ENCODE results near the gene FGF18.
A peak's percentile ranks its signal among the peaks of the same experiment; 100 is the strongest.
"Not testable (repeated sequence)": the region's sequence is repeated elsewhere in the genome, so short reads cannot be mapped to it uniquely, and the experiment has no call there.

The FGF18 gene

GRCh38 chr5:171493646-171494393 is 74.4 kb downstream of the FGF18 start:
- Histone ChIP-seq H3K27ac (ENCODE audit: low read length) (peak overlapping the region; percentile 62), H3K36me3 (ENCODE audit: control insufficient read depth in 1 of 2, insufficient read depth in 2 of 2, low read length in 2 of 2) (no peaks in the 10 kb centered on the region), H3K4me1 (ENCODE audit: control insufficient read depth in 1 of 2, insufficient read depth in 2 of 2, low read length in 2 of 2) (peaks cover 0 to 11% of the 10 kb centered on the region in 2 donors), H3K27me3 (ENCODE audit: low read depth, low read length) (no peaks in the 10 kb centered on the region), H3K9me3 (ENCODE audit: control insufficient read depth in 1 of 2, low read length in 2 of 2) (no peaks in the 10 kb centered on the region), H3K4me3 (ENCODE audit: low read depth in 1 of 2, low read length in 2 of 2) (no peak overlapping the region)

GRCh38 chr5:171494452-171495121 is 75.1 kb downstream of the FGF18 start:
- Histone ChIP-seq H3K27ac (ENCODE audit: low read length) (peak overlapping the region; percentile 62), H3K9me3 (ENCODE audit: control insufficient read depth in 1 of 2, low read length in 2 of 2) (no peaks in the 10 kb centered on the region), H3K4me3 (ENCODE audit: low read depth in 1 of 2, low read length in 2 of 2) (no peak overlapping the region), H3K36me3 (ENCODE audit: control insufficient read depth in 1 of 2, insufficient read depth in 2 of 2, low read length in 2 of 2) (no peaks in the 10 kb centered on the region), H3K4me1 (ENCODE audit: control insufficient read depth in 1 of 2, insufficient read depth in 2 of 2, low read length in 2 of 2) (peaks cover 0 to 11% of the 10 kb centered on the region in 2 donors), H3K27me3 (ENCODE audit: low read depth, low read length) (no peaks in the 10 kb centered on the region)

GRCh38 chr5:171495122-171495700 is 75.8 kb downstream of the FGF18 start:
- Histone ChIP-seq H3K27ac (ENCODE audit: low read length) (peak overlapping the region; percentile 62), H3K27me3 (ENCODE audit: low read depth, low read length) (no peaks in the 10 kb centered on the region), H3K4me3 (ENCODE audit: low read depth in 1 of 2, low read length in 2 of 2) (no peak overlapping the region), H3K36me3 (ENCODE audit: control insufficient read depth in 1 of 2, insufficient read depth in 2 of 2, low read length in 2 of 2) (no peaks in the 10 kb centered on the region), H3K4me1 (ENCODE audit: control insufficient read depth in 1 of 2, insufficient read depth in 2 of 2, low read length in 2 of 2) (peaks cover 0 to 11% of the 10 kb centered on the region in 2 donors), H3K9me3 (ENCODE audit: control insufficient read depth in 1 of 2, low read length in 2 of 2) (no peaks in the 10 kb centered on the region)

- no peaks in the 10 kb centered on the region for H3K27me3 ChIP-seq (ENCODE audit: low read depth, low read length)
- H3K36me3 ChIP-seq (ENCODE audit: control insufficient read depth in 1 of 2, insufficient read depth in 2 of 2, low read length in 2 of 2), result no peaks in the 10 kb centered on the region
- no peak overlapping the region for H3K27ac ChIP-seq (ENCODE audit: low read length)
These were observed 77.0 kb downstream of the FGF18 start for GRCh38 chr5:171496456-171496855.

GRCh38 chr5:171497494-171497893 is 78.0 kb downstream of the FGF18 start:
- H3K27me3 ChIP-seq (ENCODE audit: low read depth, low read length); H3K36me3 ChIP-seq (ENCODE audit: control insufficient read depth in 1 of 2, insufficient read depth in 2 of 2, low read length in 2 of 2); H3K27ac ChIP-seq (ENCODE audit: low read length); H3K4me3 ChIP-seq (ENCODE audit: low read depth in 1 of 2, low read length in 2 of 2); H3K9me3 ChIP-seq (ENCODE audit: control insufficient read depth in 1 of 2, low read length in 2 of 2): not testable (repeated sequence)
- H3K4me1 ChIP-seq (ENCODE audit: control insufficient read depth in 1 of 2, insufficient read depth in 2 of 2, low read length in 2 of 2), result peaks cover 0 to 11% of the 10 kb centered on the region in 2 donors

More at GRCh38 chr5:171496456-171496855, 77.0 kb downstream of the FGF18 start:
- Histone ChIP-seq H3K9me3 (ENCODE audit: control insufficient read depth in 1 of 2, low read length in 2 of 2) (no peaks in the 10 kb centered on the region), H3K4me3 (ENCODE audit: low read depth in 1 of 2, low read length in 2 of 2) (no peak overlapping the region), H3K4me1 (ENCODE audit: control insufficient read depth in 1 of 2, insufficient read depth in 2 of 2, low read length in 2 of 2) (peaks cover 0 to 11% of the 10 kb centered on the region in 2 donors)

GRCh38 chr5:171498166-171498565 is 78.7 kb downstream of the FGF18 start:
- H3K9me3 ChIP-seq (ENCODE audit: control insufficient read depth in 1 of 2, low read length in 2 of 2), result no peaks in the 10 kb centered on the region
- no peak overlapping the region for H3K27ac ChIP-seq (ENCODE audit: low read length)
- H3K27me3 ChIP-seq (ENCODE audit: low read depth, low read length), result no peaks in the 10 kb centered on the region
- peaks cover 0 to 11% of the 10 kb centered on the region in 2 donors for H3K4me1 ChIP-seq (ENCODE audit: control insufficient read depth in 1 of 2, insufficient read depth in 2 of 2, low read length in 2 of 2)
- H3K36me3 ChIP-seq (ENCODE audit: control insufficient read depth in 1 of 2, insufficient read depth in 2 of 2, low read length in 2 of 2), result no peaks in the 10 kb centered on the region
- H3K4me3 ChIP-seq (ENCODE audit: low read depth in 1 of 2, low read length in 2 of 2), result no peak overlapping the region

- Histone ChIP-seq H3K4me3 (ENCODE audit: low read depth in 1 of 2, low read length in 2 of 2) (no peak overlapping the region), H3K4me1 (ENCODE audit: control insufficient read depth in 1 of 2, insufficient read depth in 2 of 2, low read length in 2 of 2) (no peaks in the 10 kb centered on the region), H3K27me3 (ENCODE audit: low read depth, low read length) (no peaks in the 10 kb centered on the region), H3K36me3 (ENCODE audit: control insufficient read depth in 1 of 2, insufficient read depth in 2 of 2, low read length in 2 of 2) (no peaks in the 10 kb centered on the region), H3K27ac (ENCODE audit: low read length) (no peak overlapping the region), H3K9me3 (ENCODE audit: control insufficient read depth in 1 of 2, low read length in 2 of 2) (no peaks in the 10 kb centered on the region)
These were observed 80.2 kb downstream of the FGF18 start for GRCh38 chr5:171499611-171500010.

GRCh38 chr5:171505473-171506043 is 86.1 kb downstream of the FGF18 start:
- Histone ChIP-seq H3K4me3 (ENCODE audit: low read depth in 1 of 2, low read length in 2 of 2) (no peak overlapping the region), H3K36me3 (ENCODE audit: control insufficient read depth in 1 of 2, insufficient read depth in 2 of 2, low read length in 2 of 2) (no peaks in the 10 kb centered on the region), H3K9me3 (ENCODE audit: control insufficient read depth in 1 of 2, low read length in 2 of 2) (no peaks in the 10 kb centered on the region), H3K27me3 (ENCODE audit: low read depth, low read length) (no peaks in the 10 kb centered on the region), H3K4me1 (ENCODE audit: control insufficient read depth in 1 of 2, insufficient read depth in 2 of 2, low read length in 2 of 2) (no peaks in the 10 kb centered on the region), H3K27ac (ENCODE audit: low read length) (no peak overlapping the region)

GRCh38 chr5:171506951-171507350 is 87.5 kb downstream of the FGF18 start:
- H3K4me1 ChIP-seq (ENCODE audit: control insufficient read depth in 1 of 2, insufficient read depth in 2 of 2, low read length in 2 of 2), result no peaks in the 10 kb centered on the region
- no peak overlapping the region for H3K27ac ChIP-seq (ENCODE audit: low read length)
- no peaks in the 10 kb centered on the region for H3K9me3 ChIP-seq (ENCODE audit: control insufficient read depth in 1 of 2, low read length in 2 of 2)
- H3K27me3 ChIP-seq (ENCODE audit: low read depth, low read length), result no peaks in the 10 kb centered on the region
- no peak overlapping the region for H3K4me3 ChIP-seq (ENCODE audit: low read depth in 1 of 2, low read length in 2 of 2)
- no peaks in the 10 kb centered on the region for H3K36me3 ChIP-seq (ENCODE audit: control insufficient read depth in 1 of 2, insufficient read depth in 2 of 2, low read length in 2 of 2)
